Karpas-422 (cell line): Measurements from ENCODE around the gene ACIN1. TPM values are rescaled to one million over a fixed set of nuclear protein-coding genes. Genes with fewer than 3 reads are reported as not detected.

Source experiments
- DNase-seq: peaks from one replicate; pipeline ENCODE4 v3.0.0-alpha.2; 2015
- H2AFZ ChIP-seq: fragments of 200-600 bp; sonication (generic); 2 replicates; pipeline ENCODE4 v1.6.1; 2014; ENCODE audit warnings: antibody characterized with exemption, low read length, mixed read lengths
- H3K27ac ChIP-seq: fragments of 200-600 bp; sonication (generic); 2 replicates; pipeline ENCODE4 v1.5.1; 2014; ENCODE audit warnings: mild to moderate bottlenecking, low read length, moderate library complexity
- H3K27me3 ChIP-seq: fragments of 200-600 bp; sonication (generic); 2 replicates; pipeline ENCODE4 v1.6.1; 2014; ENCODE audit warnings: low read length, mixed read lengths
- H3K36me3 ChIP-seq: fragments of 200-600 bp; sonication (generic); 2 replicates; pipeline ENCODE4 v1.6.1; 2014; ENCODE audit warnings: low read length, mixed read lengths; ENCODE audit not compliant: insufficient read depth
- H3K4me1 ChIP-seq: fragments of 200-600 bp; sonication (generic); 2 replicates; pipeline ENCODE4 v1.6.1; 2014; ENCODE audit warnings: mild to moderate bottlenecking, low read length, mixed read lengths
- H3K4me2 ChIP-seq: fragments of 200-600 bp; sonication (generic); 2 replicates; pipeline ENCODE4 v1.6.1; 2014; ENCODE audit warnings: low read length, low read depth, mild to moderate bottlenecking; ENCODE audit not compliant: poor library complexity, severe bottlenecking
- H3K4me3 ChIP-seq: fragments of 200-600 bp; sonication (generic); 2 replicates; pipeline ENCODE4 v1.5.1; 2014; ENCODE audit warnings: mild to moderate bottlenecking, antibody characterized with exemption, low read length, mixed read lengths
- H3K79me2 ChIP-seq: fragments of 200-600 bp; sonication (generic); 2 replicates; pipeline ENCODE4 v1.6.1; 2014; ENCODE audit warnings: mild to moderate bottlenecking, low read length, mixed read lengths
- H3K9ac ChIP-seq: fragments of 200-600 bp; sonication (generic); 2 replicates; pipeline ENCODE4 v1.6.0; 2014; ENCODE audit warnings: low read length
- H3K9me2 ChIP-seq: fragments of 200-600 bp; sonication (generic), shearing (Covaris generic); replicated peaks from 2 replicates; pipeline ENCODE4 v1.6.0; 2014; ENCODE audit warnings: mild to moderate bottlenecking, low read length, moderate library complexity; ENCODE audit not compliant: insufficient read depth
- H3K9me3 ChIP-seq: fragments of 300-700, 200-600 bp; sonication (generic); 2 replicates; pipeline ENCODE4 v1.6.1; 2014; ENCODE audit warnings: low read length, mixed read lengths
- H4K20me1 ChIP-seq: fragments of 200-600 bp; sonication (generic); 2 replicates; pipeline ENCODE4 v1.6.1; 2014; ENCODE audit warnings: mild to moderate bottlenecking, antibody characterized with exemption, low read length, low read depth; ENCODE audit not compliant: insufficient read depth
- total RNA-seq: library from RNA; depleted of rRNA; stranded (reverse); fragments of >200 nt; shearing (Covaris generic); gene quantifications from 2 replicates; pipeline ENCODE4 v1.2.3, GENCODE V29; 2014; ENCODE audit warnings: low replicate concordance

The ACIN1 gene
- total RNA-seq, 1 experiment from 2014 or later, result 125 TPM

DNA sequence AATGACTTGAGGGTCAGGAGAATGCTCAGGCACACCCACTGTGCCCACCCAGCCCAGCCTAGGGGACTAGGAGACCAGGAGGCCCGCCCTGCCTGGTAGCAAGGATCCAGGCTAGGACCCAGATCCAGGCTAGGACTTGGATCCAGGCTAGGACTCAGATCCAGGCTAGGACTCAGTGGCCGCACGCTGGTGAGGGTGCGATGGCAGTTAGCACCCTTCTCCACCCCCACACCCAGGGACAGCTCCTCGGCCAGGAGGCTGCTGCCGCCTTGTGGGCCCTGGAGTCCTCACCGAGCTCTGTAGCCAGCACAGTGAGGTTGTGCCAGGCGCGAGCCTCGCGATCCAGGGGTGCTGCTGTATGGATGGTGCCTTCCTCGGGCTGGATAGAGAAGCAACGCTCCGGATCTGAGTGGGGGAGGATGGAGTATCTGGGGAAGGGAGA lies 42.7 kb downstream of the ACIN1 start:
- H3K9me2 ChIP-seq, result no peaks in the 10 kb centered on the region
- H3K27me3 ChIP-seq, result no peaks in the 10 kb centered on the region
- no peaks in the 10 kb centered on the region for H3K9me3 ChIP-seq
- DNase-seq, result no peak
- H3K36me3 ChIP-seq, result no peaks in the 10 kb centered on the region
- peaks cover 5% of the 10 kb centered on the region; the same call in 1 of the 2 replicates for H4K20me1 ChIP-seq
- no peak overlapping the region for H3K9ac ChIP-seq
- H3K4me3 ChIP-seq, result no peak overlapping the region
- no peak overlapping the region for H3K4me2 ChIP-seq
- no peak overlapping the region for H2AFZ ChIP-seq
- no peak overlapping the region for H3K27ac ChIP-seq
- H3K4me1 ChIP-seq, result peaks cover 11% of the 10 kb centered on the region
- no peaks in the 10 kb centered on the region for H3K79me2 ChIP-seq

DNA sequence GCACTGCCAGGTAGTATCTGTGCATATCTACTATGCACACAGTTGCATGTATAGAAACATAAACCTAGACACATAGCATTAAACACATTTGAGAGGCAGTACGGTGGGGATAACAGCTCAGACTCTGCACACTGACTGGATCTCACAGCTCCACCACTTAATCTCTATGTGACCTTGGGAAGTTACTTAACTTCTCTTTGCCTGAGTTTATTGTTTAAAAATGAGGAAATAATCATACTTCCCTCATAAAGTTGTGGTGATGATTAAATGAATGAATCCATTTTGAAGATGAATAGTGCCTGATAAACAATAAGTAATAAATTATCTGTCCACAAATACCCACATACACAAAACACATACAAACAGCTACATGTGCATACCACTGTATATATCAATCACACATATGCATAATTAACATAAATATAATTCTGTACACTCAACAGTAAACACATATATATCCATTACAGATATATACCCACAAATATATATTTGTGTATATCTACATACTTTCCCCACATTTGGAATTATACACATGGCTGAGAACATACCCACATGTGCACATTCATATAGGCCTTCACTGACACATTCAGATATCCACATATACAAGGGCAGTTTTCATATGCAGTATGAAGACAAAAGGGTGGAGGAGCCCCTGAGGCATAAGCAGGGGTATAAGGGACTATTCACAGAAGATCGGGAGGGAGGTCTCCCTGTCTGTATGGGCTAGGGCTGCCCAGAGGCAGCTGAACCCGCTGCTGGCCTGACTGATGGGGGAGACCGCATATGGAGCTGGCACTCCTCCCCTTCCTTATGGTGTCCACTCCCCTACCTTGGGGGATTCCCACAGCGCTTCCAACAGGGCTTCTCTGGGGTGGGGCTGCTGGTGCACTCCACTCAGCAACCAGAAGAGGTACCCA lies 43.5 kb downstream of the ACIN1 start:
- no peak for DNase-seq
- Histone ChIP-seq H3K36me3 (no peaks in the 10 kb centered on the region), H3K9ac (no peak overlapping the region), H3K27me3 (no peaks in the 10 kb centered on the region), H3K9me3 (no peaks in the 10 kb centered on the region), H3K4me3 (no peak overlapping the region), H3K79me2 (no peaks in the 10 kb centered on the region), H3K9me2 (no peaks in the 10 kb centered on the region), H3K4me2 (no peak overlapping the region), H2AFZ (no peak overlapping the region), H3K4me1 (peaks cover 3% of the 10 kb centered on the region), H4K20me1 (no peaks in the 10 kb centered on the region), H3K27ac (no peak overlapping the region)

GRCh38 chr14:23049011-23049410 lies 45.9 kb downstream of the ACIN1 start:
- no peak for DNase-seq
- Histone ChIP-seq H3K9me3 (no peaks in the 10 kb centered on the region), H3K4me2 (no peak overlapping the region), H3K27me3 (no peaks in the 10 kb centered on the region), H3K36me3 (no peaks in the 10 kb centered on the region), H3K4me1 (no peaks in the 10 kb centered on the region), H2AFZ (no peak overlapping the region), H3K4me3 (no peak overlapping the region), H3K79me2 (no peaks in the 10 kb centered on the region), H3K9ac (no peak overlapping the region), H4K20me1 (no peaks in the 10 kb centered on the region), H3K9me2 (no peaks in the 10 kb centered on the region), H3K27ac (no peak overlapping the region)

DNA sequence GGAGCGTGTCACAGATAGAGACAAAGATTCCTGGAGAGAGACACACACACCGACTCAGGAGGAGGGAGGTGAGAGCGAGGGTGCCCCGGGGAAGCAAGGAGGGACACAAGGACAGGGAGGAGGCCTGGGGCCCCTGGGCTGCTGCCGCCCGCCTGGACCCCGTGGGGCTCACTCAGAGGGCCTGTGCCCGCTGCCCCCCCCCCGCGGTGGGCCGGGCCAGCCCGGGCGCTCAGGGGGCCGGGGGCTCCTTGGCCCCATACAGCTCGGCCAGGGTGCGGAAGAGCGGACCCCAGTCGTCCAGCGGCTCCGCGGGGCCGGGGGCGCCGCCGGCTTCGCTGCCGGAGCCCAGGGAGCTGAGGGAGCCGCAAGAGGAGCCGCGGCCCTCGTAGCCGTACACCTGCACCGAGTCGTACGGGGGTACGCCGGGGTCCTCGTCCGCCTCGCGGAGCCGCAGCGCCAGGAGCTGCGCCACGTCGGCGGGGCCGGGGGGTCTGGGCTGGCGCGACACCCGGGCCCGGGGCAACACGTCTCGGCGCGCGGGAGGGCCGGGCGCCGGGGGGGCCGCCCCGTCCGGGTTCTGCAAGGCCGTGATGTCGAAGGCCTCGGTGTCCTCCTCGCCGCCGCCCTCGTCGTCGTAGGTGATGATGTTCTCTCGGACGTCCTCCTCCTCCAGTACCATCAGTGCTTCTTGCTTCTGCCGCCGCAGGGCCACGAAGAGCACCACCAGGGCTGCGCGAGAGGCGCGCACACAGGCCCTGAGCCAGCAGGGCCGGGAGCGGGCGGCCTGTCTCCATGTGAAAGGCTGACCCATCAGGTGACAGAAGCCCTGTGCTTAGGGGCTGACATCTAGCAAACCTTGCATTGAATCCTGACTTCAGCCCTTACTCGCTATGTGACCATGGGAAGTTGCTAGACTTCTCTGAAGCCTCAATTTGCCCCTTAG lies 46.9 kb downstream of the ACIN1 start:
- Histone ChIP-seq H3K9ac (no peak overlapping the region), H3K27me3 (no peaks in the 10 kb centered on the region)

DNA sequence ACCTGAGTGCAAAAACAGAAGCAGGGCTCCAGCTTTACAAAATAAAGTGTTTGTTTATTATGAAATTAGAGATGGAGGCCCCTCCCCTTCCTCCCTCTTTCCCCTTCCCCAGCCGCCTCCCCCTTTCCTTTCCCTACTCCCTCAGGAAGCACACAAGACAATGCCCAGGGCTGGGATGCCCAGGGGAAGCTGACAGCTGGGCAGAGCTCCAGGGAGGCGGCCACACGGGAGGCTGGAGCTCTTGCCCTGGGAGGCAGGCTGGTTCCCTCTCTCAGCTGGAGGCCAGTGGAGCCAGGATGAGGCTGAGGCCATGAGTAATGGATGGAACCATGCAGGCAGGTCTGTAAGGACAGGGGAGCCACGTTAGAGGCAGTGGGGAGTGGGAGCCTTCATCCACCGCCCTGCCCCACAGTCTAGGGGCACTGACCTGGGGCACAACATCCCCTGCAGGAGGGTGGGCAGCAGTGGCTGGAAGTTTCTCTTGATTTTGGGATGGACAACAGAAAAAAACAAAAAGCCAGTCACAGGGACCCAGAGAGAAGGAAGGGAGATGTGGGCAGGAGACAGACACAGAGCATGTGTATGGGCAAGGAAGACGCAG lies 47.8 kb downstream of the ACIN1 start:
- no peaks in the 10 kb centered on the region for H4K20me1 ChIP-seq
- H2AFZ ChIP-seq, result no peak overlapping the region
- H3K4me1 ChIP-seq, result no peaks in the 10 kb centered on the region
- H3K27me3 ChIP-seq, result no peaks in the 10 kb centered on the region
- H3K79me2 ChIP-seq, result no peaks in the 10 kb centered on the region
- H3K9me3 ChIP-seq, result no peaks in the 10 kb centered on the region
- no peak overlapping the region for H3K9ac ChIP-seq
- DNase-seq, result no peak
- H3K27ac ChIP-seq, result no peak overlapping the region
- no peaks in the 10 kb centered on the region for H3K9me2 ChIP-seq
- no peaks in the 10 kb centered on the region for H3K36me3 ChIP-seq
- no peak overlapping the region for H3K4me3 ChIP-seq
- H3K4me2 ChIP-seq, result no peak overlapping the region

More for the DNA sequence above, 46.9 kb downstream of the ACIN1 start:
- no peaks in the 10 kb centered on the region for H3K9me3 ChIP-seq
- H3K79me2 ChIP-seq, result no peaks in the 10 kb centered on the region
- no peaks in the 10 kb centered on the region for H3K36me3 ChIP-seq
- H4K20me1 ChIP-seq, result no peaks in the 10 kb centered on the region
- no peaks in the 10 kb centered on the region for H3K9me2 ChIP-seq
- no peak overlapping the region for H3K4me3 ChIP-seq
- no peak overlapping the region for H3K27ac ChIP-seq
- DNase-seq, result no peak
- no peak overlapping the region for H2AFZ ChIP-seq
- H3K4me1 ChIP-seq, result no peaks in the 10 kb centered on the region
- H3K4me2 ChIP-seq, result no peak overlapping the region

DNA sequence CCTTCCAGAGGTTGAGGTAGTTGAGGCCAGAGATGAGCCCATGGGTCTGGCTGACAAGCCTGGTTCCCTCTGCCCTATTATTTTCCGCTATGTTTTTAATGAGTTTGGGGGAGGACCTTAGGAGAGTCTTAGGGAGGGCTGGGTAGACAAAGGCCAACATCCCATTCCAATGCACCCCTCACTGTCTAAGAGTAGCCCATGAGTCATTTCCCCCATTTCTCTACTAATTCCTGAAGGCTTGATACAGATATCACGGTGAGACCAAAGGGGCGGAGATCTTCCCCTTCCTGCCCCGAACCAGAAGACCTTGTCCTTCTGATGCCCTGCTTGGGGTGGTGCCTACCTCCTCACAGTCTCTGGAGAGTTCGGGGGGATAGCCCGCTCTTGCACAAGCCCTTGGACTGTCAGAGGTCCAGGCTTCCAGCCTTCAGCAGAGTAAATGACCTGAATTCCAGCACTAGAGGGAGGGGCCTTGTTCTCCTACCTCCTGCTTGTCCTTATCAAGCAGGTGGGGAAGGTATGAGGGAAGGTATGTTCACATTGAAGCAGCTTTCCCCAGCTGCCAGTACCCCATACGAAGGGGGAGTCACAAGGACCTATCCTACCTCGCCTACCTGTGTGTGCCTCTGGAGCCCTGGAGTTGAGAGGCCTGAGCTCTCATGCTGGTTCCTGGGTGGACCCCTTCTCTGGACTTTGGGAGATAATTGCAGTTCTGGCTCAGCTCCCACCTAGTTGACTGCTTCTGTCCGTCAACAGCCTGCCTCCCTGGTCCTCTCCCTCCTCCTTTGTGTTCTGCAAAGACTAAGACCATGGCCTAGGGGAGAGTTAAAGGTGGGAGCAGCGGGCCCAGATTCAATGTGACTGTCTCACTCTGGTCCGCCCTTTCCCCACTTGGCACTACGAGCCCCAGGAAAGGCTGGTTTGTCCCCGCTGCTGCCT lies 49.2 kb downstream of the ACIN1 start:
- no peaks in the 10 kb centered on the region for H3K79me2 ChIP-seq
- H2AFZ ChIP-seq, result no peak overlapping the region
- H3K4me2 ChIP-seq, result no peak overlapping the region
- no peaks in the 10 kb centered on the region for H3K4me1 ChIP-seq
- no peaks in the 10 kb centered on the region for H3K27me3 ChIP-seq
- no peak overlapping the region for H3K4me3 ChIP-seq
- no peak for DNase-seq
- H4K20me1 ChIP-seq, result no peaks in the 10 kb centered on the region
- H3K36me3 ChIP-seq, result no peaks in the 10 kb centered on the region
- H3K9me3 ChIP-seq, result no peaks in the 10 kb centered on the region
- no peaks in the 10 kb centered on the region for H3K9me2 ChIP-seq
- no peak overlapping the region for H3K9ac ChIP-seq
- no peak overlapping the region for H3K27ac ChIP-seq

GRCh38 chr14:23044840-23045239 lies 50.1 kb downstream of the ACIN1 start:
- Histone ChIP-seq H3K27ac (no peak overlapping the region), H3K9me3 (no peaks in the 10 kb centered on the region), H3K79me2 (no peaks in the 10 kb centered on the region), H3K9me2 (no peaks in the 10 kb centered on the region), H3K4me3 (no peak overlapping the region), H3K4me1 (no peaks in the 10 kb centered on the region), H4K20me1 (no peaks in the 10 kb centered on the region), H2AFZ (no peak overlapping the region), H3K4me2 (no peak overlapping the region), H3K9ac (no peak overlapping the region), H3K36me3 (no peaks in the 10 kb centered on the region), H3K27me3 (no peaks in the 10 kb centered on the region)
- no peak for DNase-seq
